Measurements from ENCODE around the gene RFNG. TPM values are rescaled to one million over a fixed set of nuclear protein-coding genes. Genes with fewer than 3 reads are reported as not detected.
A peak's percentile ranks its signal among the peaks of the same experiment; 100 is the strongest.

Gene RFNG
- total RNA-seq, 2 donors from 2014 or later: 37.9 to 43.1 TPM

DNA sequence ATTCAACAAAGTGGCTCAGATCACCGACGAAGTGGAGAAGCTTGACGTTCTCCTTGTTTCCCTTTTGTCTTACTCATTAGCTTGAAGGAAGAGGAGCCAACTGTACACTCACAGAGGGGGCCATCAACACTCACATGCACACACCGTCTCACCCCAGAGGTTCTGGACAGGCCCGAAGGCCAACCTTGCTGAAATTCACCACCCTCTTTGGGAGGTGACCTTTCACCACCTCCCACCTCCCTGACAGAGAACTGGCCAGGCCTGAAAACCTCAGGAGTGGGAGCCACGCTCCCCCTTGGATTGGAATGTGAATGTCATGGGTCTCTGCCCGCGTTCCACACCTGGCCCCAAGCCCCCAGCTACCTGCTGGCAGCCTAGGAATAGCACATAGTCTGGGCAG is 16.1 kb downstream of the RFNG start:
- ATAC-seq (no peak), DNase-seq (no peak)
- Histone ChIP-seq H3K36me3 (replicated peaks in 1 of 2; ENCODE audit: insufficient read depth in 1 of 2, low read depth in 2 of 2) (no peaks in the 10 kb centered on the region), H3K27me3 (no peaks in the 10 kb centered on the region), H3K9me3 (no peaks in the 10 kb centered on the region), H3K4me1 (peaks cover 44% of the 10 kb centered on the region), H3K27ac (no peak overlapping the region), H3K4me3 (no peak overlapping the region)
- TF ChIP-seq POLR2A (IDR thresholded peaks at IDR 0.05): no peak
- TF ChIP-seq, protein P1, sequence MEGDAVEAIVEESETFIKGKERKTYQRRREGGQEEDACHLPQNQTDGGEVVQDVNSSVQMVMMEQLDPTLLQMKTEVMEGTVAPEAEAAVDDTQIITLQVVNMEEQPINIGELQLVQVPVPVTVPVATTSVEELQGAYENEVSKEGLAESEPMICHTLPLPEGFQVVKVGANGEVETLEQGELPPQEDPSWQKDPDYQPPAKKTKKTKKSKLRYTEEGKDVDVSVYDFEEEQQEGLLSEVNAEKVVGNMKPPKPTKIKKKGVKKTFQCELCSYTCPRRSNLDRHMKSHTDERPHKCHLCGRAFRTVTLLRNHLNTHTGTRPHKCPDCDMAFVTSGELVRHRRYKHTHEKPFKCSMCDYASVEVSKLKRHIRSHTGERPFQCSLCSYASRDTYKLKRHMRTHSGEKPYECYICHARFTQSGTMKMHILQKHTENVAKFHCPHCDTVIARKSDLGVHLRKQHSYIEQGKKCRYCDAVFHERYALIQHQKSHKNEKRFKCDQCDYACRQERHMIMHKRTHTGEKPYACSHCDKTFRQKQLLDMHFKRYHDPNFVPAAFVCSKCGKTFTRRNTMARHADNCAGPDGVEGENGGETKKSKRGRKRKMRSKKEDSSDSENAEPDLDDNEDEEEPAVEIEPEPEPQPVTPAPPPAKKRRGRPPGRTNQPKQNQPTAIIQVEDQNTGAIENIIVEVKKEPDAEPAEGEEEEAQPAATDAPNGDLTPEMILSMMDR (IDR thresholded peaks at IDR 0.05): no peak
- intact Hi-C loops (cut with DNase I): no loop called here
- WGBS, 2 donors: 90 to 94% methylated on average over 8 of the region's 8 CpGs

DNA sequence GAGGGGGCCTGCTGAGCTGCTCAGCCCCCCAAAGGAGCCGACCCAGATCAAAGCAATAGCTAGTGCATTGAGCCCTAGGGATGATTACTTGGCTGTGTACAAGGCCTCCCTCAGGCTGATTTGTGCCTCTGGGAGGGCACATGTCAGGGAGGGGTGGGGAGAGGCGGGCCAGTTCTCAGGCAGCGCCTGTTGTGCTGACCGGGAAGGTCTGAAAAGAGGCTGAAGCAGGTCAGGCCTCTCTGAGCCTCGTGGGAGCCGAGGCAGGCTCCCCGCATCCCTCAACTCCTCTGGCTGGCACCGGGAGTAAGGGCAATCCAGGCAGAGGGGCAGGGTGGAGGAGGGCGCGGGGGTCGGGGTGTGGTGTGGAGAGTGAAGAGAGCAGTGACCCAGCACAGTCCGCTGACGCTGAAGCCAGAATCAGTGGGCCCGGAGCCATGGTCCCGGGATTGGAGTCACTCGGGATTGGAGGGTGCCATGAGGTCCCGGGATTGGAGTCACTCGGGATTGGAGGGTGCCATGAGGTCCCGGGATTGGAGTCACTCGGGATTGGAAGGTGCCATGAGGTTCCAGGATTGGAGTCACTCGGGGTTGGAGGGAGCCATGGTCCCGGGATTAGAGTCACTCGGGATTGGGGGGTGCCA is 17.1 kb downstream of the RFNG start:
- TF ChIP-seq POLR2A (IDR thresholded peaks at IDR 0.05): no peak
- no peaks in the 10 kb centered on the region for H3K36me3 ChIP-seq (replicated peaks in 1 of 2; ENCODE audit: insufficient read depth in 1 of 2, low read depth in 2 of 2)
- H3K27me3 ChIP-seq: no peaks in the 10 kb centered on the region
- ATAC-seq (no peak), DNase-seq (no peak)
- H3K4me1 ChIP-seq: peaks cover 44% of the 10 kb centered on the region
- H3K4me3 ChIP-seq: no peak overlapping the region
- 88 to 89% methylated on average over 19 to 23 of the region's 23 CpGs for WGBS, 2 donors
- H3K27ac ChIP-seq: no peak overlapping the region
- no peaks in the 10 kb centered on the region for H3K9me3 ChIP-seq
- intact Hi-C loops (cut with DNase I): no loop called here

- TF ChIP-seq, protein P1 (IDR thresholded peaks at IDR 0.05): no peak
- TF ChIP-seq POLR2A (IDR thresholded peaks at IDR 0.05): no peak
- Histone ChIP-seq H3K4me1 (peaks cover 42% of the 10 kb centered on the region), H3K4me3 (no peak overlapping the region), H3K9me3 (no peaks in the 10 kb centered on the region), H3K27me3 (no peaks in the 10 kb centered on the region), H3K27ac (no peak overlapping the region), H3K36me3 (replicated peaks in 1 of 2; ENCODE audit: insufficient read depth in 1 of 2, low read depth in 2 of 2) (no peaks in the 10 kb centered on the region)
- no peak for ATAC-seq
- no peak for DNase-seq
- intact Hi-C loops (cut with DNase I): no loop called here
- WGBS, 2 donors: 86 to 92% methylated on average over 23 to 30 of the region's 38 CpGs
These were observed 18.1 kb downstream of the RFNG start for GRCh38 chr17:82033359-82034085.

DNA sequence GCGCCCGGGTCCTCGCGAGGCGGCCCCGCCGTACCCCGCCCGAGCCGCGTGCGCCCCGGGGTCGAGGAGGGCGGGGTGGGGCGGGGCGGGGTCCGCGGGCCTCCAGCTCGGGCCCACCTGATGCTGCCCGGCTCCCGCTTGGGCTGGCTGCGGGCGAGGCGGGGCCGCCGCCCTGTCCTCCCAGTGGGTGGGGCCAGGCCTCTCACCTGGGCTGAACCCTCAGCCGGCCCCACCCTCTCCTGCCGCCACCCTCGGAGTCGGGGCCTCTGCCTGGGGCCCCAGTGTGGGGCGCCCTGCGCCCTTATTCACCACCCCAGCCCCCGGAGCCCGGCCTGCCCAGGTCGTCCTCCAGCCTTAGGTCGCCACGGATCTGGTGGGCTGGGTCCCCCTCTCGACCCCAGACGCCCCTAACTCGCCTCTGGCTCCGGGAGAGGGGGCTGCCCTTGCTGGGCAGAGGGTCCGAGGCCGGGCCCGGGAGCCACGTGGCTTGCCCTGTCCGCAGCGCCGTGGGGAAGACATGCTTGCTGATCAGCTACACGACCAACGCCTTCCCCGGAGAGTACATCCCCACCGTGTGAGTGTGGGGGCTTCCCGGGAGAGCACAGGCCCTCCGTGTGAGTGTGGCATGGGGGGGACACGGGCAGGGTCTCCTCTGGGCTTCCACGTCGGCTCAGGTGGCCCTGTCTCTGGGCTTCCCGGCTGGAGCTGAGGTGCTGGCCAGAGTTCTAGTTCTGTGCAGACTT is 19.6 kb downstream of the RFNG start:
- peak; percentile 47 for ATAC-seq
- peak; percentile 53 to 75 (median 58) for DNase-seq
- Histone ChIP-seq H3K4me1 (peaks cover 36% of the 10 kb centered on the region), H3K27me3 (no peaks in the 10 kb centered on the region), H3K36me3 (replicated peaks in 1 of 2; ENCODE audit: insufficient read depth in 1 of 2, low read depth in 2 of 2) (no peaks in the 10 kb centered on the region), H3K27ac (no peak overlapping the region), H3K9me3 (no peaks in the 10 kb centered on the region), H3K4me3 (no peak overlapping the region)
- no peak for TF ChIP-seq POLR2A (IDR thresholded peaks at IDR 0.05)
- TF ChIP-seq, protein P1 (IDR thresholded peaks at IDR 0.05): no peak
- intact Hi-C loops (cut with DNase I): no loop called here
- WGBS, 2 donors: 19 to 53% methylated on average over 3 to 37 of the region's 59 CpGs

GRCh38 chr17:82031303-82031884 is 20.2 kb downstream of the RFNG start, which contains the start of gene RAC3:
TSS of gene RAC3 (plus strand) at chr17:82031678. CDS start at chr17:82031762, 84 bp downstream.
- no peak for DNase-seq
- peak; percentile 46 for ATAC-seq
- no peak for TF ChIP-seq POLR2A (IDR thresholded peaks at IDR 0.05)
- TF ChIP-seq, protein P1 (IDR thresholded peaks at IDR 0.05): no peak
- Histone ChIP-seq H3K27ac (peak within 1 kb of the TSS in 1 of 4 donors; percentile 31), H3K4me1 (peaks cover 30% of the 10 kb centered on the region), H3K27me3 (no peaks in the 10 kb centered on the region), H3K36me3 (replicated peaks in 1 of 2; ENCODE audit: insufficient read depth in 1 of 2, low read depth in 2 of 2) (no peaks in the 10 kb centered on the region), H3K9me3 (no peaks in the 10 kb centered on the region), H3K4me3 (peak within 1 kb of the TSS in 1 of 2 donors; percentile 18)
- intact Hi-C loops (cut with DNase I): no loop called here
- 1% methylated on average over 25 of the region's 96 CpGs; no CpG with 5 or more reads in 1 of the 2 donors for WGBS, 2 donors
